KMS-11 (cell line): ENCODE data around the gene LRRC38.

ENCODE experiments used
- H2AFZ ChIP-seq: fragments of 200-600 bp; sonication (generic); 2 replicates; pipeline ENCODE4 v1.6.1; 2016; ENCODE audit warnings: antibody characterized with exemption, mixed run types, low read depth
- H3K27ac ChIP-seq: fragments of 200-600 bp; sonication (generic); 2 replicates; pipeline ENCODE4 v1.6.1; 2016; ENCODE audit warnings: mild to moderate bottlenecking, mixed run types
- H3K27me3 ChIP-seq: fragments of 200-600 bp; sonication (generic); 2 replicates; pipeline ENCODE4 v1.6.1; 2017; ENCODE audit warnings: mild to moderate bottlenecking, low read depth, mixed run types, moderate library complexity; ENCODE audit not compliant: insufficient read depth
- H3K36me3 ChIP-seq: fragments of 200-600 bp; sonication (generic); 2 replicates; pipeline ENCODE4 v1.6.1; 2017; ENCODE audit warnings: mild to moderate bottlenecking, mixed run types; ENCODE audit not compliant: insufficient read depth
- H3K4me1 ChIP-seq: fragments of 200-600 bp; sonication (generic); 2 replicates; pipeline ENCODE4 v1.6.1; 2016; ENCODE audit warnings: mild to moderate bottlenecking, low read depth, mixed run types; ENCODE audit not compliant: poor library complexity, severe bottlenecking
- H3K4me2 ChIP-seq: fragments of 200-600 bp; sonication (generic); 2 replicates; pipeline ENCODE4 v1.7.0; 2016; ENCODE audit warnings: mild to moderate bottlenecking, mixed run types
- H3K4me3 ChIP-seq: fragments of 200-600 bp; sonication (generic); IDR thresholded peaks from 2 replicates; pipeline ENCODE4 v1.6.1; 2017; ENCODE audit warnings: low read depth, low read length, mixed read lengths; ENCODE audit not compliant: insufficient read depth
- H3K79me2 ChIP-seq: fragments of 200-600 bp; sonication (generic); 2 replicates; pipeline ENCODE4 v1.6.1; 2016; ENCODE audit warnings: low read depth, mixed run types; ENCODE audit not compliant: insufficient read depth
- H3K9ac ChIP-seq: fragments of 200-600 bp; sonication (generic); 2 replicates; pipeline ENCODE4 v1.6.1; 2016; ENCODE audit warnings: mild to moderate bottlenecking, mixed run types
- H4K20me1 ChIP-seq: fragments of 200-600 bp; sonication (generic); 2 replicates; pipeline ENCODE4 v1.6.1; 2016; ENCODE audit warnings: mild to moderate bottlenecking, mixed run types; ENCODE audit not compliant: insufficient read depth
- CTCF ChIP-seq: fragments of 200-600 bp; sonication (generic); conservative IDR thresholded peaks from 2 replicates; pipeline ENCODE4 v1.6.1; 2017; ENCODE audit warnings: low read depth, mild to moderate bottlenecking, antibody characterized with exemption, low read length, moderate library complexity, mixed read lengths

The LRRC38 gene

GRCh38 chr1:13520985-13521384 is 7.2 kb upstream of the LRRC38 start:
- H3K27me3 ChIP-seq: no peaks in the 10 kb centered on the region; the same call in none of the 2 replicates

GRCh38 chr1:13517193-13517812 is 3.5 kb upstream of the LRRC38 start:
- Histone ChIP-seq H4K20me1 (no peaks in the 10 kb centered on the region), H3K79me2 (no peaks in the 10 kb centered on the region), H3K4me2 (no peak overlapping the region), H3K36me3 (no peaks in the 10 kb centered on the region), H2AFZ (no peak overlapping the region), H3K27me3 (peaks cover 3% of the 10 kb centered on the region), H3K27ac (no peak overlapping the region), H3K9ac (no peak overlapping the region), H3K4me1 (no peaks in the 10 kb centered on the region), H3K4me3 (no peak overlapping the region)
- TF ChIP-seq CTCF: no peak

More at GRCh38 chr1:13520985-13521384, 7.2 kb upstream of the LRRC38 start:
- Histone ChIP-seq H3K9ac (no peak overlapping the region), H3K4me3 (no peak overlapping the region), H3K4me1 (no peaks in the 10 kb centered on the region), H4K20me1 (no peaks in the 10 kb centered on the region), H2AFZ (no peak overlapping the region), H3K27ac (no peak overlapping the region), H3K79me2 (no peaks in the 10 kb centered on the region), H3K4me2 (no peak overlapping the region), H3K36me3 (no peaks in the 10 kb centered on the region)
- TF ChIP-seq CTCF: no peak

GRCh38 chr1:13516606-13517005 is 2.8 kb upstream of the LRRC38 start:
- Histone ChIP-seq H4K20me1 (no peaks in the 10 kb centered on the region), H3K4me1 (no peaks in the 10 kb centered on the region), H3K4me2 (no peak overlapping the region), H3K9ac (no peak overlapping the region), H3K79me2 (no peaks in the 10 kb centered on the region), H3K4me3 (no peak overlapping the region), H3K27me3 (peaks cover 3% of the 10 kb centered on the region), H3K27ac (no peak overlapping the region), H3K36me3 (no peaks in the 10 kb centered on the region), H2AFZ (no peak overlapping the region)
- no peak for TF ChIP-seq CTCF

- no peaks in the 10 kb centered on the region for H3K4me1 ChIP-seq
- no peaks in the 10 kb centered on the region for H4K20me1 ChIP-seq
- H3K27ac ChIP-seq: no peak overlapping the region
- H3K36me3 ChIP-seq: no peaks in the 10 kb centered on the region
- H2AFZ ChIP-seq: no peak overlapping the region
- no peaks in the 10 kb centered on the region for H3K79me2 ChIP-seq
- H3K9ac ChIP-seq: no peak overlapping the region
- H3K27me3 ChIP-seq: peaks cover 3% of the 10 kb centered on the region
- no peak overlapping the region for H3K4me3 ChIP-seq
- no peak for TF ChIP-seq CTCF
- no peak overlapping the region for H3K4me2 ChIP-seq
Observed at GRCh38 chr1:13514821-13515220, 1.0 kb upstream of the LRRC38 start.
